B cell (primary cell): ENCODE measurements around the gene RBMX. TPM values are rescaled to one million over a fixed set of nuclear protein-coding genes. Genes with fewer than 3 reads are reported as not detected.

Source experiments
- ATAC-seq: fragments of 200-7000 bp; cut with Tn5 transposase; one replicate; pipeline ENCODE4 v1.10.0; 2021; ENCODE audit warnings: low read depth, mild to moderate bottlenecking, moderate number of reproducible peaks, moderate library complexity
- CTCF ChIA-PET: fragments of 350-600 bp; sonication (Branson Sonifier 250); formaldehyde crosslinking; loops from one replicate; lab custom pipeline; 2021; ENCODE audit warnings: antibody characterized with exemption, inconsistent platforms; lab: Charles Lee
- POLR2A ChIA-PET: fragments of 350-600 bp; sonication (Branson Sonifier 250); formaldehyde crosslinking; loops from one replicate; lab custom pipeline; 2021; ENCODE audit warnings: antibody characterized with exemption; lab: Charles Lee
- DNase-seq: peaks from one replicate; pipeline ENCODE4 v3.0.0; 2013
- H2AFZ ChIP-seq: 2 replicates; pipeline ENCODE4 v1.6.1; 2012; ENCODE audit warnings: mild to moderate bottlenecking, low read depth, low read length; ENCODE audit not compliant: insufficient read depth, poor library complexity, severe bottlenecking
- H3K27ac ChIP-seq, 2 donors: 1 replicate in 1 of 2; 2 replicates in 1 of 2; pipeline ENCODE4 v1.5.1; 2012 to 2013; ENCODE audit warnings: low read length in 2 of 2, mild to moderate bottlenecking in 2 of 2, moderate library complexity in 1 of 2
- H3K27me3 ChIP-seq, 4 experiments: fragments of 200-600 bp in 1 of 4; sonication (generic) in 1 of 4; replicated peaks in 1 of 4; 1 replicate in 2 of 4; 2 replicates in 2 of 4; pipeline versions ENCODE4 v1.6.1 to v1.7.0; 2013 to 2016; ENCODE audit warnings: low read length in 3 of 4, mild to moderate bottlenecking in 2 of 4, mixed read lengths in 1 of 4, moderate library complexity in 1 of 4; ENCODE audit not compliant: insufficient read depth in 4 of 4, control insufficient read depth in 3 of 4; ENCODE audit errors: control extremely low read depth in 1 of 4
- H3K36me3 ChIP-seq, 2 experiments: replicated peaks in 1 of 2; 1 replicate in 1 of 2; 2 replicates in 1 of 2; pipeline versions ENCODE4 v1.6.1 to v1.7.1; 2013; ENCODE audit warnings: low read length in 1 of 2; ENCODE audit not compliant: insufficient read depth in 2 of 2, control insufficient read depth in 1 of 2; ENCODE audit errors: control extremely low read depth in 1 of 2, extremely low read depth in 1 of 2
- H3K4me1 ChIP-seq, 2 donors: fragments of 200-600 bp in 1 of 2; sonication (generic) in 1 of 2; 1 replicate in 1 of 2; 2 replicates in 1 of 2; pipeline versions ENCODE4 v1.5.1 to v1.6.1; 2013 to 2017; ENCODE audit warnings: low read length in 2 of 2; ENCODE audit not compliant: control insufficient read depth in 2 of 2, insufficient read depth in 2 of 2
- H3K4me2 ChIP-seq: replicated peaks from 2 replicates; pipeline ENCODE3; 2012; ENCODE audit warnings: mild to moderate bottlenecking, low read depth, low read length; ENCODE audit not compliant: poor library complexity, severe bottlenecking
- H3K4me3 ChIP-seq, 5 experiments: fragments of 200-600 bp in 1 of 5; sonication (generic) in 1 of 5; 1 replicate in 3 of 5; 2 replicates in 2 of 5; pipeline versions ENCODE4 v1.5.1 to v1.7.0; 2011 to 2016; ENCODE audit warnings: low read length in 4 of 5, mild to moderate bottlenecking in 4 of 5, low read depth in 2 of 5, control low read depth in 1 of 5, moderate library complexity in 1 of 5; ENCODE audit not compliant: insufficient read depth in 1 of 5; ENCODE audit errors: control extremely low read depth in 1 of 5, extremely low read depth in 1 of 5
- H3K79me2 ChIP-seq: fragments of 200-600 bp; sonication (generic); one replicate; pipeline ENCODE4 v1.6.0; 2016; ENCODE audit warnings: low read length; ENCODE audit not compliant: control insufficient read depth, insufficient read depth
- H3K9ac ChIP-seq: fragments of 200-600 bp; sonication (generic); 2 replicates; pipeline ENCODE4 v1.6.1; 2017; ENCODE audit warnings: mild to moderate bottlenecking, low read length, moderate library complexity
- H3K9me3 ChIP-seq, 3 donors: one replicate each; pipeline versions ENCODE4 v1.6.1 to v1.7.1; 2013; ENCODE audit warnings: low read length in 2 of 3; ENCODE audit not compliant: control insufficient read depth in 2 of 3, insufficient read depth in 1 of 3; ENCODE audit errors: control extremely low read depth in 1 of 3
- H4K20me1 ChIP-seq: 2 replicates; pipeline ENCODE4 v1.6.0; 2012; ENCODE audit warnings: mild to moderate bottlenecking, low read length; ENCODE audit not compliant: insufficient read depth, control insufficient read depth, poor library complexity, severe bottlenecking
- H3K27ac Mint-ChIP-seq: one replicate; pipeline ENCODE4 v1.8.0; 2021; ENCODE audit warnings: mixed read lengths
- H3K27me3 Mint-ChIP-seq: one replicate; pipeline ENCODE4 v1.8.0; 2021; ENCODE audit warnings: mixed read lengths
- H3K4me1 Mint-ChIP-seq: one replicate; pipeline ENCODE4 v1.8.0; 2021; ENCODE audit warnings: mixed read lengths
- H3K4me3 Mint-ChIP-seq: one replicate; pipeline ENCODE4 v1.8.0; 2021; ENCODE audit warnings: mixed read lengths
- H3K9me3 Mint-ChIP-seq: one replicate; pipeline ENCODE4 v1.8.0; 2022; ENCODE audit warnings: mixed read lengths; ENCODE audit not compliant: insufficient read depth
- CTCF ChIP-seq: fragments of 200-600 bp; IDR thresholded peaks from one replicate; pipeline ENCODE4 v1.8.0; 2022; ENCODE audit warnings: antibody characterized with exemption, mild to moderate bottlenecking
- EZH2 ChIP-seq: IDR thresholded peaks from 2 replicates; pipeline ENCODE4 v1.6.1; 2012; ENCODE audit warnings: borderline replicate concordance, low read depth, mild to moderate bottlenecking, moderate library complexity, low read length; ENCODE audit not compliant: insufficient read depth, poor library complexity, severe bottlenecking
- WGBS: methylation state at CpG from one replicate; pipeline ENCODE4 v1.1.5; 2013; ENCODE audit warnings: missing lambda C conversion rate; ENCODE audit not compliant: insufficient coverage; 5-methylcytosine and 5-hydroxymethylcytosine counted together
- intact Hi-C: fragments of 100-400 bp; cut with micrococcal nuclease; formaldehyde crosslinking; loops from one replicate; pipeline ENCODE4 v1.10.0; 2022
- polyA plus RNA-seq: library from polyadenylated mRNA; depleted of rRNA; stranded (reverse); fragments of >200 nt; gene quantifications from 2 replicates; pipeline ENCODE4 v1.2.3, GENCODE V29; 2012
- total RNA-seq, 2 donors: library from RNA; stranded (reverse); fragments of 120-200 nt in 1 of 2; gene quantifications; 1 replicate in 1 of 2; 2 replicates in 1 of 2; pipeline versions ENCODE4 v1.2.3 to v1.2.4, GENCODE V29; 2013 to 2022

The RBMX gene
- total and polyA plus RNA-seq, 2 donors (not counting 1 experiment from before 2014, with no cell fraction given), result 164 to 239 TPM

- no peak overlapping the region for H2AFZ ChIP-seq
- no peak overlapping the region for H3K4me3 ChIP-seq
- no peaks in the 10 kb centered on the region for H3K4me1 ChIP-seq
- Mint-ChIP-seq H3K27me3 (no peaks in the 10 kb centered on the region), H3K27ac (no peak overlapping the region), H3K4me3 (no peak overlapping the region), H3K4me1 (peaks cover 3% of the 10 kb centered on the region), H3K9me3 (no peaks in the 10 kb centered on the region)
- TF ChIP-seq EZH2, result no peak
- TF ChIP-seq CTCF, result no peak
- no CpG with 5 or more reads among the region's 4 CpGs for WGBS
- intact Hi-C loops, result no loop called here
- no peak for ATAC-seq
- no peaks in the 10 kb centered on the region for H3K27me3 ChIP-seq
- no peak overlapping the region for H3K27ac ChIP-seq
- no peaks in the 10 kb centered on the region for H3K79me2 ChIP-seq
- no peaks in the 10 kb centered on the region for H3K36me3 ChIP-seq
- no peak for DNase-seq
- no peaks in the 10 kb centered on the region for H4K20me1 ChIP-seq
- H3K9me3 ChIP-seq, result no peaks in the 10 kb centered on the region
- no peak overlapping the region for H3K4me2 ChIP-seq
- POLR2A ChIA-PET, result no interaction called here
- no peak overlapping the region for H3K9ac ChIP-seq
- CTCF ChIA-PET, result no interaction called here
These were observed 44.8 kb downstream of the RBMX start for GRCh38 chrX:136835761-136836160.

DNA sequence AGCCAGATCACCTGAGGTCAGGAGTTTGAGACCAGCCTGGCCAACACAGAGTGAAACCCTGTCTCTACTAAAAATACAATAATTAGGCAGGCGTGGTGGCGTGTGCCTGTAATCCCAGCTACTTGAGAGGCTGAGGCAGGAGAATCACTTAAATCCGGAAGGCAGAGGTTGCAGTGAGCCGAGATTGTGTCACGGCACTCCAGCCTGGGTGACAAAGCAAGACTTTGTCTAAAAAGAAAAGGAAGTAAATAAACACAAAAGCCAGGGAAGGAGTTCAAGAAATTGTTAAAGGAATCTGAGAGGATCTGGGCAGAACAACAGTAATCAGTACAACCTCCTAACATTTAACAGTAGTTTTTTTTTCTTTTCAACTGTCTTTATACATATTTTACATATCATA, 51.1 kb downstream of the RBMX start:
- Mint-ChIP-seq H3K9me3 (no peaks in the 10 kb centered on the region), H3K4me3 (no peak overlapping the region), H3K27ac (no peak overlapping the region), H3K27me3 (no peaks in the 10 kb centered on the region), H3K4me1 (no peaks in the 10 kb centered on the region)
- no peak for TF ChIP-seq CTCF
- TF ChIP-seq EZH2, result no peak
- no peaks in the 10 kb centered on the region for H4K20me1 ChIP-seq
- POLR2A ChIA-PET, result no interaction called here
- H3K4me2 ChIP-seq, result no peak overlapping the region
- H3K9ac ChIP-seq, result no peak overlapping the region
- ATAC-seq (no peak), DNase-seq (no peak)
- CTCF ChIA-PET, result no interaction called here
- no peaks in the 10 kb centered on the region for H3K79me2 ChIP-seq
- no peaks in the 10 kb centered on the region for H3K4me1 ChIP-seq
- H3K9me3 ChIP-seq, result no peaks in the 10 kb centered on the region
- H3K36me3 ChIP-seq, result no peaks in the 10 kb centered on the region
- WGBS, result 96% methylated on average over 4 of the region's 5 CpGs
- no peaks in the 10 kb centered on the region for H3K27me3 ChIP-seq
- no peak overlapping the region for H3K27ac ChIP-seq
- intact Hi-C loops, result no loop called here
- H2AFZ ChIP-seq, result no peak overlapping the region
- no peak overlapping the region for H3K4me3 ChIP-seq
